LNCaP clone FGC (cell line): ENCODE measurements around the gene KCNG3.

Source experiments
- DNase-seq: peaks from one replicate; pipeline ENCODE4 v3.0.0-alpha.2; 2011; ENCODE audit warnings: low read depth
- H3K4me3 ChIP-seq: 2 replicates; pipeline ENCODE4 v1.5.1; 2011; ENCODE audit warnings: mild to moderate bottlenecking, low read depth, low read length, control low read depth
- TF ChIP-seq, protein P1 (sequence below): IDR thresholded peaks from 2 replicates; pipeline ENCODE4 v1.5.1; 2012; ENCODE audit warnings: mild to moderate bottlenecking; ENCODE audit not compliant: control insufficient read depth, insufficient read depth; ENCODE audit errors: extremely low read depth

KCNG3 gene

DNA sequence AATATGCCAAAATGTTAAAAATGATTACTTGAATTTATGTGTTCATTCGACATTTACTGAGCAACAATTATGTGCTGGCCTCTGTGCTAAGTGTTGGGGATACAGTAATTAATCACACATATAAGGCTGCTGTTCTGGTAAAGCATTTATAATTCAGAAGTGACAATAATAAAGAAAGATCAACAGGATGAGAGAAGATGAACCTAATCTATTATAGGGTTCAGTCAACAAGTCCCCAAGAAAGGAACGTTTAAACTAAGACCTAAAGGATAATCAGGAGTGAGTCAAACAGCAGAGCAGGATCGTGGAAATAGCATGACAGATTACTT lies 72.7 kb downstream of the KCNG3 start:
- no peak overlapping the region for H3K4me3 ChIP-seq
- TF ChIP-seq, protein P1, sequence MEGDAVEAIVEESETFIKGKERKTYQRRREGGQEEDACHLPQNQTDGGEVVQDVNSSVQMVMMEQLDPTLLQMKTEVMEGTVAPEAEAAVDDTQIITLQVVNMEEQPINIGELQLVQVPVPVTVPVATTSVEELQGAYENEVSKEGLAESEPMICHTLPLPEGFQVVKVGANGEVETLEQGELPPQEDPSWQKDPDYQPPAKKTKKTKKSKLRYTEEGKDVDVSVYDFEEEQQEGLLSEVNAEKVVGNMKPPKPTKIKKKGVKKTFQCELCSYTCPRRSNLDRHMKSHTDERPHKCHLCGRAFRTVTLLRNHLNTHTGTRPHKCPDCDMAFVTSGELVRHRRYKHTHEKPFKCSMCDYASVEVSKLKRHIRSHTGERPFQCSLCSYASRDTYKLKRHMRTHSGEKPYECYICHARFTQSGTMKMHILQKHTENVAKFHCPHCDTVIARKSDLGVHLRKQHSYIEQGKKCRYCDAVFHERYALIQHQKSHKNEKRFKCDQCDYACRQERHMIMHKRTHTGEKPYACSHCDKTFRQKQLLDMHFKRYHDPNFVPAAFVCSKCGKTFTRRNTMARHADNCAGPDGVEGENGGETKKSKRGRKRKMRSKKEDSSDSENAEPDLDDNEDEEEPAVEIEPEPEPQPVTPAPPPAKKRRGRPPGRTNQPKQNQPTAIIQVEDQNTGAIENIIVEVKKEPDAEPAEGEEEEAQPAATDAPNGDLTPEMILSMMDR = no peak
- no peak for DNase-seq

DNA sequence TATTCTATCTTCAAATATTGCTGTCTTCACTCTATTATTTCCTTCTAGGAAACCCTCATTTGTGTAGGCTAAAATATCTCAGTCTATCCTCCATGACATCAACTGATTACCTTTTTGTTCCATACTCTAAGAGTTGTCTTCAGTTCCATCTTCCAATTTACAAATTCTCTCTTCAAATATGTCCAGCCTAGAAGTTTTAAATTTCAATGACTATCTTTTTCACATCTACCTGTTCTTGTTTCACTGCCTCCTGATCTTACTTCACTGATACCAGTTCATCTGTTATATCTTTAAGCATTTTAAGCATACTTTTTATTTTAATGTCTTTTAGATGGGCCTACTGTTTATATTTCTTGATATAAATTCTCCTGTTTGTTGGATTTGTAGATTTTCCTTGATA lies 79.1 kb downstream of the KCNG3 start:
- no peak overlapping the region for H3K4me3 ChIP-seq
- no peak for DNase-seq
- TF ChIP-seq, protein P1 = no peak

DNA sequence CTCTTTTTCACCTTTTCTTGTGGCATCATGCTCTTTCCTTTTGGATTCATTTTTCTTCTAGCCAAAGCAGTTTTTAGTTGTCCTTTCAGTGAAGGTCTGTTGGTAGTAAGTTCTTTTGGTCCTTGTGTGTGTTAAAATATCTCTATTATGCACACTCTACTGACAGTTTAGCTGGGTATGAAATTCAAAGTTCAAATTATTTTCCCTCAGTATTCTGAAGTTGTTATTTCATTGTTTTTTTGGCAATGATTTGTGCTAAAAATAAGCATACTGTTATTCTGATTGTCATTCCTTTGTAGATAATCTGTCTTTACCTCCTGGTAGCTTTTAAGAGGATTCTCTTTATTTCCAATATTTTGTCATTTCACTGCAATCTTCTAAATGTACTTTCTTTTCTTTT lies 79.6 kb downstream of the KCNG3 start:
- DNase-seq = no peak
- TF ChIP-seq, protein P1 = no peak
- H3K4me3 ChIP-seq = no peak overlapping the region

DNA sequence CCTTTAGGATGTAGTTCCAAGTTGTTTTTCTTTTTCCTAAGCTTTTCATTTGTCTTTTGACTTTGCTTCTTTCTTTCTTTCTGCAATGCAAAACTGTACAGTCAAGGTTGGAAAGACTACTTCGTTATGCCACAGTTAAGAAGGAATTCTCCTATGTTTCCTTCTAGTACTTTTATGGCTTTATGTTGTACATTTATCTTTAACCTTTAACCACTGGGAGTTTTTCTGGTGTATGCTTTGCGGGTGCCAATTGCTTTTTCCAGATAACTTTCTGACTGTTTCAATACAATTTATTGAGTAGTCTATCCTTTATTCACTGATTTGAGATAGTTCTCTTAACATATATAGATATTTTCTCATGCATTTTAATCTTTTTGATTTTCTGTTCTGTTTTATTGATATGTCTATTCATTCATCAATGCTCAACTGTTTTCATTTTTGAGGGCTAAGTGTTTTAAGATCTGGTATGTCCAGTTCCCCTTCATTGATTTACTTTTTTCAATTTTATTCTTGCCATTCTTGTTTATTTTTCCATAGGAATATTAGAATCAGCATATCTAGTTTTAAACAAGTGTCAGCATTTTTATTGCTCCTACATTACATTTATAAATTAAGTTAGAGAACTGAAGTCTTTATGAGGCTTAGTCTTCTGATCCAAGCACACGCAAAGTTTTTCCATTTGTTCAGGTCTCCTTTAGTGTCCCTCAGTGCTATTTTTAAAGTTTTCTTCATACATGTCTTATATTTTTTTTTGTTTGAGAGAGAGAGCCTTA lies 82.9 kb downstream of the KCNG3 start:
- TF ChIP-seq, protein P1 = no peak
- H3K4me3 ChIP-seq = no peak overlapping the region
- no peak for DNase-seq

DNA sequence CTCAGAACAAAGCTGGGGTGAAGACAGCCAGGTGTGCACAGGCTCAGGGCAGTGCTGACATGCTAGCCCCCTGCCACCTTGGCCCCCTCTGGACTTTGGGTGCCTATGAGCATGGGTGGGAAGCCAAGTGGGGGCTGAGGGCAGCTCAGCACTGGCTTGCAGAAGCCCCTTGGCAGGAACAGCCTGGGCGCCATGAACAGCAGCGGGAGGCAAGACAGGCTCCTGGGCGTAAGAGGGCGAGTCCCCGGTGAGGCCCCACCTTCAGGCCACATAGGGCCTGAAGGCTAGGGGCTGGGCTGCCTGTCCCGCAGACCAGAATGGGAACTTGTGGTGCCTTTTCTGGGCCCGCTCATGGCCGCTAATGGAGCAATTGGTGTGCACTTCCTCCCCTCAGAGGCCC lies 85.8 kb downstream of the KCNG3 start:
- no peak overlapping the region for H3K4me3 ChIP-seq
- TF ChIP-seq, protein P1 = no peak
- no peak for DNase-seq

DNA sequence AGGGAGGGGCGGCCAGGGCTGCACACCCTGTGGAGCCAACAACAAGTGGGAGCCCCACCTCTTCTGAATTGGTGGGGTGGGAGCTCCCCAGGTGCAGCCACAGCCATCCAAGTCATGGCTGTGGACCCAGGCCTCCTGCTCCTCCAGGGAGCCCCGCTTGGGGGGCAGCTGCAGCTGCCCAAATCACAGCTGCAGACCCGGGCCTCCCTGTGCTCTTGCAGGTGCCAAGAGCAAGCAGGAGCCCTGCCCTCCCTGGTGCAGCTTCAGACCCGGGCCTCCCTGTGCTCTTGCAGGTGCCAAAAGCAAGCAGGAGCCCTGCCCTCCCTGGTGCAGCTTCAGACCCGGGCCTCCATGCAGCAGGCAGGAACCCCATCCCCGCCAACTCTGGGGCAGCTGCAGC lies 86.3 kb downstream of the KCNG3 start:
- H3K4me3 ChIP-seq = no peak overlapping the region
- TF ChIP-seq, protein P1 = no peak

DNA sequence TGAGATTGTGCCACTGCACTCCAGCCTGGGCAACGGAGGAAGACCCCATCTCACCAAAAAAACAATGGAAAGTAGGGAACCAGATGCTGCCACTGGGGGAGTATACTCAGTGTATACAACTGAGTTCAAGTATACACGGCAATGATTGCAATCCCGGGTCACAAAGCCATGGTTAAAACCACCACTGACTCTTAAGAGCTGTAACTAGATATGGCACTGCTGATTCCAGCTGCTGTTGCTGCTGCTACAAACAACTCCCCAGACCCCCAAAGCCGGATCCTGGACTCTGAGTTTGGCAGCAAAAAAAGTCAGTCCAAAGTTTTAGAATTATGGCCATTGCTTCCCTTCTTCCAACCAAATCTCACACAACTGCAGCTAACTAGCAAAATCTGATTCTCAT lies 89.1 kb downstream of the KCNG3 start:
- TF ChIP-seq, protein P1 = no peak
- no peak overlapping the region for H3K4me3 ChIP-seq
- DNase-seq = no peak

More for the DNA sequence above, 86.3 kb downstream of the KCNG3 start:
- no peak for DNase-seq
